A549 treated with ZK216348 at 1 μM for 4 hours (cell line): Measurements from ENCODE around the gene LIPK. TPM values are rescaled to one million over a fixed set of nuclear protein-coding genes. Genes with fewer than 3 reads are reported as not detected.

Source experiments
- total RNA-seq: library from RNA; stranded (reverse); fragments of 200-300 nt; extraction: Qiagen RNA extraction; gene quantifications from 5 replicates; pipeline ENCODE4 v1.2.3, GENCODE V29; 2022; ENCODE audit warnings: low read depth

The LIPK gene, protein sequence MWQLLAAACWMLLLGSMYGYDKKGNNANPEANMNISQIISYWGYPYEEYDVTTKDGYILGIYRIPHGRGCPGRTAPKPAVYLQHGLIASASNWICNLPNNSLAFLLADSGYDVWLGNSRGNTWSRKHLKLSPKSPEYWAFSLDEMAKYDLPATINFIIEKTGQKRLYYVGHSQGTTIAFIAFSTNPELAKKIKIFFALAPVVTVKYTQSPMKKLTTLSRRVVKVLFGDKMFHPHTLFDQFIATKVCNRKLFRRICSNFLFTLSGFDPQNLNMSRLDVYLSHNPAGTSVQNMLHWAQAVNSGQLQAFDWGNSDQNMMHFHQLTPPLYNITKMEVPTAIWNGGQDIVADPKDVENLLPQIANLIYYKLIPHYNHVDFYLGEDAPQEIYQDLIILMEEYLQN
- not detected in 5 replicates for total RNA-seq

DNA sequence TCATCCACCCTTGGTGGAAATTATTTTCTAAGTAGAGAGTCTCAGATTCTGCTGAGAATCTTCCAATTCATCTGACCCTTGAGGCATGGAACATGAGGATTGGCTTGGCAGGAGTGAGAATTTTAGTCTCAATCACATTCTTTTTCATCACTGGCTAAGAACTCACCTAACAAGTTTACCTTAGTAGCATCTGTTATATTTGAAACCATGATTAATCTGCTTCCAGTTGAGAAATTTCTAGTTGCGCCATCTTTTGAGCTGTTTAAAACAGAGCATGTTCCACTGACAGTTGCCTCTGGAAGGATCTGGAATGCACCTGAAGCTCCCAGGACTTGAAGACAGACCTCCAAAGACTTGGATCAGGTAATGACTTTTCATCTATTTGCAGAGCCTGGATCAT is at the start of gene LIPK:
Gene LIPK, plus strand, starts transcription at position 292 of the 400 bp plus-strand sequence. CDS start 18,295 bp downstream, outside the sequence.

DNA sequence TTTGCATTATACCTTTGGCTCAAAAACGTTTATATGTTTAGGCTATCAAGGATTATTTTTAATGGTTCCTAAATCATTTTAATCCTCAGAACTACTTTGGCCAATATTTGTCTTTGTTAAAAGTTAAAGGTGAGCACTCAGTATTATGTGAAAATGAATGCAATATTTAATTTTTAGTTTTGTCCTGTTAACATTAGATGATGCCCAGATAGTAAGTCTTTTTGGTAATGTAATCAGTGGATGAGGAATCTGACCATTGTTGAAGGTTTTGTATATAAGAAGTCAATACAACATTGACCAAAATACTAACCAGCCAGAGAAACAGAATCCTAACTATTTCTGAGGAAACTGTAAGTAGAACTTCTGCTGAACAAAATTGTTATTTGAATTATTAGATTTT is 41.9 kb upstream of the LIPK start, which contains the start of gene LIPF:
Gene LIPF, plus strand, starts transcription at position 301 of the 400 bp plus-strand sequence. CDS start 2,856 bp downstream, outside the sequence.

DNA sequence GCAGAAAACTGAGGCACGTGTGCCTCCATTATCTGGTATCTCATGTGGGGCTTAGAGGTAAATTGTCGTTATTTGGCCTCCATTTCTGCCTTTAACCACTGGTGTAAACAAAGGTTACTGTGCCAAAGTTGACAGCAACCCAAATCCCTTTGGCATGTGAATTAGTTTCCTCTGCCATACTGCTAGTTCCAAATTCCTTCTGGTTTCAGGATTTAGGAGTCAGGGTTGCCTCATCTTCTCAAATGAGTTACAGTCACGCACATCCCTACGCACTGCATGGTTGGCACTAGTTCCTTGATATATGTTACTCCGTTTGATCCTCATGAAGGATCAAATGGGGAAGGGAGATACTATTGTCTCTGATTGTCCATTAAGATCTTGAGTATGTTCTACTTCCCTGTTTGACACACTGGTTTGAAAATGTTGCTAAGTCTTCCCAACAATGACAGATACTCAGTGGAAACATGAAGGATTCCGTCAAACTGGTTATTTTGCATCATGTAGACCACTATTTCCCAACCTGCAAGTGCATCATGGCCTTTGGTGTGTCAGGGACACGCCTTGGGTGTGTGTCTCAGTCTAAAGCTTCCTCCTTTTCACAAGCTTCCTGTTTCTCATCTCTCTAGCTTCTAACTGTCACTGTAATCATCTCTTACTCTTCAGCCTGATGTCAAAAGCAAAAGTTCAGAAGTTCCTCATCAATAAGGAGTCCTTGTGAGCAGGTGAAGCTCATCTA is 53.5 kb downstream of the LIPK start, which contains the start of gene LIPN:
Gene LIPN, plus strand, starts transcription at position 655 of the 736 bp plus-strand sequence. CDS start 1,386 bp downstream, outside the sequence.

Other genes with a start within 250 kb of the LIPK start
- gene RNLS, start 122.9 kb upstream of the LIPK start, total RNA-seq, result 7.2 to 9.4 TPM (median 8.1 TPM) in 5 replicates
- not detected in 5 replicates for gene LIPJ, start 119.5 kb upstream of the LIPK start, total RNA-seq
- gene LIPF, start 41.8 kb upstream of the LIPK start, total RNA-seq, result not detected in 5 replicates
- not detected in 5 replicates for gene LIPN, start 53.8 kb downstream of the LIPK start, total RNA-seq
- not detected in 5 replicates for gene LIPM, start 96.5 kb downstream of the LIPK start, total RNA-seq
- 0.28 to 0.69 TPM (median 0.31 TPM) in 5 replicates for gene ANKRD22, start 145.6 kb downstream of the LIPK start, total RNA-seq
- gene STAMBPL1, start 174.0 kb downstream of the LIPK start, total RNA-seq, result 28.2 to 34.8 TPM (median 32.1 TPM) in 5 replicates
- 14.5 to 24.1 TPM (median 17.5 TPM) in 5 replicates for gene ACTA2, start 246.5 kb downstream of the LIPK start, total RNA-seq